WTC11 (cell line): ENCODE data around the gene CYSRT1. TPM values are rescaled to one million over a fixed set of nuclear protein-coding genes. Genes with fewer than 3 reads are reported as not detected.

Experiments used
- ATAC-seq: fragments of 200-7000 bp; cut with Tn5 transposase; 2 replicates; pipeline ENCODE4 v1.10.0; 2021; ENCODE audit warnings: mild to moderate bottlenecking, moderate library complexity
- CTCF ChIA-PET: fragments of 300-600 bp; sonication (Branson Sonifier 250); formaldehyde crosslinking; loops from one replicate; lab custom pipeline; 2021; ENCODE audit warnings: antibody characterized with exemption; lab: Charles Lee
- POLR2A ChIA-PET: fragments of 350-600 bp; sonication (Branson Sonifier 250); formaldehyde crosslinking; loops from one replicate; lab custom pipeline; 2021; ENCODE audit warnings: antibody characterized with exemption; lab: Charles Lee
- DNase-seq: peaks from one replicate; pipeline ENCODE4 v3.0.0; 2021; ENCODE audit warnings: low spot score
- H3K27ac Mint-ChIP-seq: 2 replicates; pipeline ENCODE4 v1.8.0; 2021; ENCODE audit warnings: mixed read lengths
- H3K27me3 Mint-ChIP-seq: 2 replicates; pipeline ENCODE4 v1.8.0; 2021; ENCODE audit warnings: low read depth, mild to moderate bottlenecking, moderate library complexity, mixed read lengths
- H3K36me3 Mint-ChIP-seq: 2 replicates; pipeline ENCODE4 v1.8.0; 2021; ENCODE audit warnings: mixed read lengths
- H3K4me1 Mint-ChIP-seq: 2 replicates; pipeline ENCODE4 v1.8.0; 2022; ENCODE audit warnings: mixed read lengths
- H3K4me3 Mint-ChIP-seq: 2 replicates; pipeline ENCODE4 v1.8.0; 2021; ENCODE audit warnings: mild to moderate bottlenecking, moderate library complexity, mixed read lengths
- H3K9me3 Mint-ChIP-seq: 2 replicates; pipeline ENCODE4 v1.8.0; 2021; ENCODE audit warnings: mixed read lengths
- ATF2 ChIP-seq: sonication (generic); formaldehyde crosslinking; IDR thresholded peaks from 2 replicates; pipeline ENCODE4 v1.8.1; 2022; ENCODE audit warnings: low read depth, missing genetic modification reagents, borderline replicate concordance
- ELF4 ChIP-seq: sonication (generic); formaldehyde crosslinking; IDR thresholded peaks from 2 replicates; pipeline ENCODE4 v1.8.1; 2022; ENCODE audit warnings: low read depth, mild to moderate bottlenecking, moderate library complexity, missing genetic modification reagents
- ESRRA ChIP-seq: sonication (generic); formaldehyde crosslinking; IDR thresholded peaks from 2 replicates; pipeline ENCODE4 v1.8.1; 2022; ENCODE audit warnings: mild to moderate bottlenecking, missing genetic modification reagents, borderline replicate concordance
- JAZF1 ChIP-seq: fragments of 250-450 bp; sonication (Bioruptor Pico); IDR thresholded peaks from 2 replicates; pipeline ENCODE4 v1.9.0; 2021; ENCODE audit warnings: moderate library complexity, mild to moderate bottlenecking, inconsistent platforms
- MXD4 ChIP-seq: fragments of 250-450 bp; sonication (Bioruptor Pico); IDR thresholded peaks from 2 replicates; pipeline ENCODE4 v1.8.0; 2021; ENCODE audit warnings: mild to moderate bottlenecking, moderate library complexity, borderline replicate concordance
- NFATC4 ChIP-seq: fragments of 250-450 bp; sonication (Bioruptor Pico); IDR thresholded peaks from 2 replicates; pipeline ENCODE4 v1.9.0; 2021; ENCODE audit warnings: mild to moderate bottlenecking
- PRRX2 ChIP-seq: fragments of 250-450 bp; sonication (Bioruptor Pico); IDR thresholded peaks from 2 replicates; pipeline ENCODE4 v1.8.0; 2021; ENCODE audit warnings: mild to moderate bottlenecking
- SMAD4 ChIP-seq: sonication (generic); formaldehyde crosslinking; IDR thresholded peaks from 2 replicates; pipeline ENCODE4 v1.8.0; 2022; ENCODE audit warnings: mild to moderate bottlenecking, missing genetic modification reagents
- TCF7 ChIP-seq: sonication (generic); formaldehyde crosslinking; IDR thresholded peaks from 2 replicates; pipeline ENCODE4 v1.8.0; 2022; ENCODE audit warnings: mild to moderate bottlenecking, low read depth, missing genetic modification reagents, moderate library complexity
- TEAD1 ChIP-seq: sonication (generic); formaldehyde crosslinking; IDR thresholded peaks from 2 replicates; pipeline ENCODE4 v1.8.0; 2022; ENCODE audit warnings: mild to moderate bottlenecking, missing genetic modification reagents
- TEAD4 ChIP-seq: sonication (generic); formaldehyde crosslinking; IDR thresholded peaks from 2 replicates; pipeline ENCODE4 v1.8.0; 2022; ENCODE audit warnings: mild to moderate bottlenecking, missing genetic modification reagents
- ZNF219 ChIP-seq: sonication (generic); formaldehyde crosslinking; IDR thresholded peaks from 2 replicates; pipeline ENCODE4 v1.8.0; 2023; ENCODE audit warnings: missing genetic modification reagents, mild to moderate bottlenecking, borderline replicate concordance
- ZNF317 ChIP-seq: sonication (generic); formaldehyde crosslinking; IDR thresholded peaks from 2 replicates; pipeline ENCODE4 v1.8.1; 2023; ENCODE audit warnings: low read depth, mild to moderate bottlenecking, moderate library complexity, missing genetic modification reagents, borderline replicate concordance
- total RNA-seq: library from RNA; stranded (reverse); gene quantifications from 3 replicates; pipeline ENCODE4 v1.2.3, GENCODE V29; 2021
- TF ChIP-seq, protein P1 (sequence below): sonication (generic); formaldehyde crosslinking; IDR thresholded peaks from 2 replicates; pipeline ENCODE4 v1.8.0; 2022; ENCODE audit warnings: missing genetic modification reagents
- TF ChIP-seq, protein P2 (sequence below): sonication (generic); formaldehyde crosslinking; IDR thresholded peaks from 2 replicates; pipeline ENCODE4 v1.8.0; 2023; ENCODE audit warnings: missing genetic modification reagents
- TF ChIP-seq, protein P3 (sequence below): sonication (generic); formaldehyde crosslinking; IDR thresholded peaks from 2 replicates; pipeline ENCODE4 v1.8.1; 2023; ENCODE audit warnings: mild to moderate bottlenecking, missing genetic modification reagents
- TF ChIP-seq, protein P4 (sequence below): sonication (generic); formaldehyde crosslinking; IDR thresholded peaks from 2 replicates; pipeline ENCODE4 v1.8.1; 2022; ENCODE audit warnings: low read depth, mild to moderate bottlenecking, moderate library complexity, missing genetic modification reagents, borderline replicate concordance
- TF ChIP-seq, protein P5 (sequence below): sonication (generic); formaldehyde crosslinking; IDR thresholded peaks from 2 replicates; pipeline ENCODE4 v1.8.1; 2022; ENCODE audit warnings: missing genetic modification reagents, borderline replicate concordance

The CYSRT1 gene
- total RNA-seq, 1 experiment from 2014 or later = 3.5 TPM

DNA sequence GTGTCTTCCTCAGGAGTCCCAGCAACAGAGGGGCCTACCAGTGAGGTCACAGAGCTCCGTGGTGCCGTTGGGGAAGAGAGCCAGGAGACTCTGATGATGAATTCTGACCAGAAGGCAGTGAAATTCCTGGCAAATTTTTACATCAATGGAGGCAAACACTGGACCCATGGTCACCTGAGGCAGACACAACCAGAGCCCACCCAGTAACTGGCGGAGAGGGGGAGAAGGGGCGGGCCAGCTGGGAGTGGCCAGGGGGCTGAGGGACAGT is 26.2 kb downstream of the CYSRT1 start, which contains the start of gene STPG3:
TSS of gene STPG3 (plus strand) at position 93 of the 268 bp plus-strand sequence. CDS start at position 94, 1 bp downstream.
- Mint-ChIP-seq H3K4me1 (peaks cover 8% of the 10 kb centered on the region), H3K4me3 (no peak within 1 kb of the TSS), H3K27me3 (peaks cover 11% of the 10 kb centered on the region), H3K9me3 (no peaks in the 10 kb centered on the region), H3K27ac (no peak within 1 kb of the TSS), H3K36me3 (no peaks in the 10 kb centered on the region)
- ATAC-seq (no peak), DNase-seq (no peak)
- POLR2A ChIA-PET = interaction anchor here (0.5 to 4.2 kb wide), 2 partner anchors 11 to 43 kb away, joined by 3 to 30 read pairs; partner anchors contain the start of gene TUBB4B
- CTCF ChIA-PET = interaction anchor here (1.1 to 4.6 kb wide), 3 partner anchors 11 to 51 kb away, joined by 3 to 59 read pairs (median 7); partner anchors contain the start of genes NRARP and TUBB4B
- TF ChIP-seq ELF4 (CRISPR knock-in tag) = no peak
- TF ChIP-seq TCF7 (CRISPR knock-in tag) = no peak
- TF ChIP-seq ESRRA = no peak
- TF ChIP-seq TEAD1 (CRISPR knock-in tag) = no peak
- TF ChIP-seq, protein P1, sequence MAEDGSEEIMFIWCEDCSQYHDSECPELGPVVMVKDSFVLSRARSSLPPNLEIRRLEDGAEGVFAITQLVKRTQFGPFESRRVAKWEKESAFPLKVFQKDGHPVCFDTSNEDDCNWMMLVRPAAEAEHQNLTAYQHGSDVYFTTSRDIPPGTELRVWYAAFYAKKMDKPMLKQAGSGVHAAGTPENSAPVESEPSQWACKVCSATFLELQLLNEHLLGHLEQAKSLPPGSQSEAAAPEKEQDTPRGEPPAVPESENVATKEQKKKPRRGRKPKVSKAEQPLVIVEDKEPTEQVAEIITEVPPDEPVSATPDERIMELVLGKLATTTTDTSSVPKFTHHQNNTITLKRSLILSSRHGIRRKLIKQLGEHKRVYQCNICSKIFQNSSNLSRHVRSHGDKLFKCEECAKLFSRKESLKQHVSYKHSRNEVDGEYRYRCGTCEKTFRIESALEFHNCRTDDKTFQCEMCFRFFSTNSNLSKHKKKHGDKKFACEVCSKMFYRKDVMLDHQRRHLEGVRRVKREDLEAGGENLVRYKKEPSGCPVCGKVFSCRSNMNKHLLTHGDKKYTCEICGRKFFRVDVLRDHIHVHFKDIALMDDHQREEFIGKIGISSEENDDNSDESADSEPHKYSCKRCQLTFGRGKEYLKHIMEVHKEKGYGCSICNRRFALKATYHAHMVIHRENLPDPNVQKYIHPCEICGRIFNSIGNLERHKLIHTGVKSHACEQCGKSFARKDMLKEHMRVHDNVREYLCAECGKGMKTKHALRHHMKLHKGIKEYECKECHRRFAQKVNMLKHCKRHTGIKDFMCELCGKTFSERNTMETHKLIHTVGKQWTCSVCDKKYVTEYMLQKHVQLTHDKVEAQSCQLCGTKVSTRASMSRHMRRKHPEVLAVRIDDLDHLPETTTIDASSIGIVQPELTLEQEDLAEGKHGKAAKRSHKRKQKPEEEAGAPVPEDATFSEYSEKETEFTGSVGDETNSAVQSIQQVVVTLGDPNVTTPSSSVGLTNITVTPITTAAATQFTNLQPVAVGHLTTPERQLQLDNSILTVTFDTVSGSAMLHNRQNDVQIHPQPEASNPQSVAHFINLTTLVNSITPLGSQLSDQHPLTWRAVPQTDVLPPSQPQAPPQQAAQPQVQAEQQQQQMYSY (CRISPR knock-in tag) = no peak
- TF ChIP-seq ZNF219 (CRISPR knock-in tag) = no peak
- TF ChIP-seq, protein P2, sequence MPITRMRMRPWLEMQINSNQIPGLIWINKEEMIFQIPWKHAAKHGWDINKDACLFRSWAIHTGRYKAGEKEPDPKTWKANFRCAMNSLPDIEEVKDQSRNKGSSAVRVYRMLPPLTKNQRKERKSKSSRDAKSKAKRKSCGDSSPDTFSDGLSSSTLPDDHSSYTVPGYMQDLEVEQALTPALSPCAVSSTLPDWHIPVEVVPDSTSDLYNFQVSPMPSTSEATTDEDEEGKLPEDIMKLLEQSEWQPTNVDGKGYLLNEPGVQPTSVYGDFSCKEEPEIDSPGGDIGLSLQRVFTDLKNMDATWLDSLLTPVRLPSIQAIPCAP (CRISPR knock-in tag) = no peak
- no peak for TF ChIP-seq MXD4 (CRISPR knock-in tag)
- TF ChIP-seq, protein P3, sequence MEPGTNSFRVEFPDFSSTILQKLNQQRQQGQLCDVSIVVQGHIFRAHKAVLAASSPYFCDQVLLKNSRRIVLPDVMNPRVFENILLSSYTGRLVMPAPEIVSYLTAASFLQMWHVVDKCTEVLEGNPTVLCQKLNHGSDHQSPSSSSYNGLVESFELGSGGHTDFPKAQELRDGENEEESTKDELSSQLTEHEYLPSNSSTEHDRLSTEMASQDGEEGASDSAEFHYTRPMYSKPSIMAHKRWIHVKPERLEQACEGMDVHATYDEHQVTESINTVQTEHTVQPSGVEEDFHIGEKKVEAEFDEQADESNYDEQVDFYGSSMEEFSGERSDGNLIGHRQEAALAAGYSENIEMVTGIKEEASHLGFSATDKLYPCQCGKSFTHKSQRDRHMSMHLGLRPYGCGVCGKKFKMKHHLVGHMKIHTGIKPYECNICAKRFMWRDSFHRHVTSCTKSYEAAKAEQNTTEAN (CRISPR knock-in tag) = no peak
- TF ChIP-seq TEAD4 (CRISPR knock-in tag) = no peak
- TF ChIP-seq ZNF317 (CRISPR knock-in tag) = no peak
- TF ChIP-seq PRRX2 (CRISPR knock-in tag) = no peak
- TF ChIP-seq, protein P4, sequence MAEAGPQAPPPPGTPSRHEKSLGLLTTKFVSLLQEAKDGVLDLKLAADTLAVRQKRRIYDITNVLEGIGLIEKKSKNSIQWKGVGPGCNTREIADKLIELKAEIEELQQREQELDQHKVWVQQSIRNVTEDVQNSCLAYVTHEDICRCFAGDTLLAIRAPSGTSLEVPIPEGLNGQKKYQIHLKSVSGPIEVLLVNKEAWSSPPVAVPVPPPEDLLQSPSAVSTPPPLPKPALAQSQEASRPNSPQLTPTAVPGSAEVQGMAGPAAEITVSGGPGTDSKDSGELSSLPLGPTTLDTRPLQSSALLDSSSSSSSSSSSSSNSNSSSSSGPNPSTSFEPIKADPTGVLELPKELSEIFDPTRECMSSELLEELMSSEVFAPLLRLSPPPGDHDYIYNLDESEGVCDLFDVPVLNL (CRISPR knock-in tag) = no peak
- no peak for TF ChIP-seq ATF2 (CRISPR knock-in tag)
- TF ChIP-seq, protein P5, sequence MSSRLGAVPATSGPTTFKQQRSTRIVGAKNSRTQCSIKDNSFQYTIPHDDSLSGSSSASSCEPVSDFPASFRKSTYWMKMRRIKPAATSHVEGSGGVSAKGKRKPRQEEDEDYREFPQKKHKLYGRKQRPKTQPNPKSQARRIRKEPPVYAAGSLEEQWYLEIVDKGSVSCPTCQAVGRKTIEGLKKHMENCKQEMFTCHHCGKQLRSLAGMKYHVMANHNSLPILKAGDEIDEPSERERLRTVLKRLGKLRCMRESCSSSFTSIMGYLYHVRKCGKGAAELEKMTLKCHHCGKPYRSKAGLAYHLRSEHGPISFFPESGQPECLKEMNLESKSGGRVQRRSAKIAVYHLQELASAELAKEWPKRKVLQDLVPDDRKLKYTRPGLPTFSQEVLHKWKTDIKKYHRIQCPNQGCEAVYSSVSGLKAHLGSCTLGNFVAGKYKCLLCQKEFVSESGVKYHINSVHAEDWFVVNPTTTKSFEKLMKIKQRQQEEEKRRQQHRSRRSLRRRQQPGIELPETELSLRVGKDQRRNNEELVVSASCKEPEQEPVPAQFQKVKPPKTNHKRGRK (CRISPR knock-in tag) = no peak
- TF ChIP-seq JAZF1 (CRISPR knock-in tag) = no peak
- no peak for TF ChIP-seq SMAD4 (CRISPR knock-in tag)
- no peak for TF ChIP-seq NFATC4 (CRISPR knock-in tag)
